HG02973 (cell line): ENCODE data around the gene THOC7.

Experiments used
- ATAC-seq: cut with Tn5 transposase; IDR thresholded peaks from one replicate; pipeline ENCODE4 v1.9.1; 2021; ENCODE audit warnings: moderate library complexity; ENCODE audit not compliant: unreplicated experiment

The THOC7 gene

GRCh38 chr3:63845215-63845614 lies 18.4 kb downstream of the THOC7 start:
- ATAC-seq = no peak

GRCh38 chr3:63842127-63842526 lies 21.5 kb downstream of the THOC7 start:
- ATAC-seq = no peak

- ATAC-seq = no peak
Measured at GRCh38 chr3:63841704-63842103, 21.9 kb downstream of the THOC7 start.

- no peak for ATAC-seq
Measured at GRCh38 chr3:63832395-63832794, 31.2 kb downstream of the THOC7 start.

- no peak for ATAC-seq
Measured at GRCh38 chr3:63830526-63830925, 33.1 kb downstream of the THOC7 start.

GRCh38 chr3:63824309-63824708 lies 39.3 kb downstream of the THOC7 start:
- ATAC-seq = no peak

GRCh38 chr3:63819151-63819398 lies 44.5 kb downstream of the THOC7 start, which contains the start of gene C3orf49:
TSS of gene C3orf49 (plus strand) at chr3:63819299. CDS start at chr3:63819472, 173 bp downstream.
- no peak for ATAC-seq

- peak; percentile 82 for ATAC-seq
Measured at GRCh38 chr3:63818282-63819150, 45.1 kb downstream of the THOC7 start.

GRCh38 chr3:63817225-63817624 lies 46.4 kb downstream of the THOC7 start:
- no peak for ATAC-seq

- ATAC-seq = no peak
Measured at GRCh38 chr3:63814237-63814636, 49.4 kb downstream of the THOC7 start.

- ATAC-seq = no peak
Measured at GRCh38 chr3:63809607-63810006, 54.0 kb downstream of the THOC7 start.

GRCh38 chr3:63808633-63809032 lies 55.0 kb downstream of the THOC7 start:
- no peak for ATAC-seq

- ATAC-seq = no peak
Measured at GRCh38 chr3:63807961-63808565, 55.5 kb downstream of the THOC7 start.

GRCh38 chr3:63803911-63804310 lies 59.7 kb downstream of the THOC7 start:
- ATAC-seq = no peak

GRCh38 chr3:63800097-63800496 lies 63.5 kb downstream of the THOC7 start:
- ATAC-seq = no peak

- ATAC-seq = no peak
Measured at GRCh38 chr3:63798949-63799348, 64.7 kb downstream of the THOC7 start.

GRCh38 chr3:63798544-63798943 lies 65.1 kb downstream of the THOC7 start:
- no peak for ATAC-seq

GRCh38 chr3:63795438-63795837 lies 68.2 kb downstream of the THOC7 start:
- ATAC-seq = no peak

- ATAC-seq = no peak
Measured at GRCh38 chr3:63791974-63792373, 71.6 kb downstream of the THOC7 start.
